H1 (cell line): ENCODE data around the gene LARP4. TPM values are rescaled to one million over a fixed set of nuclear protein-coding genes. Genes with fewer than 3 reads are reported as not detected.

Experiments used
- CTCF ChIA-PET: fragments of 300-600 bp; sonication (Branson Sonifier 250); formaldehyde crosslinking; loops from one replicate; lab custom pipeline; 2021; ENCODE audit not compliant: partially characterized antibody; lab: Charles Lee
- POLR2A ChIA-PET: fragments of 300-600 bp; sonication (Branson Sonifier 250); formaldehyde crosslinking; loops from one replicate; lab custom pipeline; 2021; ENCODE audit warnings: inconsistent platforms; ENCODE audit not compliant: partially characterized antibody; lab: Charles Lee
- DNase-seq, 2 experiments: peaks; one replicate each; pipeline versions ENCODE4 v3.0.0 to v3.0.0-alpha.2; 2010 to 2022; ENCODE audit warnings: low spot score in 2 of 2, low read depth in 1 of 2, mixed read lengths in 1 of 2
- FAIRE-seq: peaks from 2 replicates; lab custom pipeline; 2011; peaks lifted over from hg19 to GRCh38; lab: Jason Lieb, UNC
- H2AFZ ChIP-seq: 2 replicates; pipeline ENCODE4 v1.8.1; 2012; ENCODE audit warnings: low read length, inconsistent platforms
- H2AK5ac ChIP-seq: 2 replicates; pipeline ENCODE4 v1.6.1; 2013; ENCODE audit warnings: low read depth, low read length
- H2BK120ac ChIP-seq: replicated peaks from 2 replicates; pipeline ENCODE3; 2013; ENCODE audit warnings: low read depth, low read length, inconsistent platforms
- H2BK12ac ChIP-seq: 2 replicates; pipeline ENCODE4 v1.6.1; 2013; ENCODE audit warnings: low read depth, low read length
- H2BK15ac ChIP-seq: 2 replicates; pipeline ENCODE4 v1.6.1; 2013; ENCODE audit warnings: low read length
- H2BK20ac ChIP-seq: 2 replicates; pipeline ENCODE4 v1.6.1; 2013; ENCODE audit warnings: low read length
- H2BK5ac ChIP-seq: 2 replicates; pipeline ENCODE4 v1.6.1; 2013; ENCODE audit warnings: low read depth, low read length
- H3K14ac ChIP-seq: 2 replicates; pipeline ENCODE4 v1.6.1; 2013; ENCODE audit warnings: inconsistent platforms; ENCODE audit not compliant: insufficient read length
- H3K18ac ChIP-seq: 2 replicates; pipeline ENCODE4 v1.6.1; 2013; ENCODE audit warnings: low read length; ENCODE audit errors: extremely low read depth
- H3K23ac ChIP-seq: 2 replicates; pipeline ENCODE4 v1.6.1; 2013; ENCODE audit warnings: inconsistent platforms; ENCODE audit not compliant: insufficient read length
- H3K23me2 ChIP-seq: 2 replicates; pipeline ENCODE4 v1.6.1; 2013; ENCODE audit warnings: low read depth, low read length
- H3K27ac ChIP-seq: 2 replicates; pipeline ENCODE4 v1.6.1; 2011; ENCODE audit warnings: low read depth, low read length, inconsistent platforms
- H3K27me3 ChIP-seq, 4 experiments: replicated peaks in 1 of 4; 1 replicate in 1 of 4; 2 replicates in 3 of 4; pipeline versions ENCODE4 v1.6.1 to v1.8.1; 2011 to 2013; ENCODE audit warnings: low read length in 3 of 4, mild to moderate bottlenecking in 3 of 4, inconsistent platforms in 2 of 4, mixed read lengths in 2 of 4, moderate library complexity in 1 of 4; ENCODE audit not compliant: control insufficient read depth in 3 of 4, insufficient read depth in 3 of 4; ENCODE audit errors: extremely low read depth in 1 of 4
- H3K36me3 ChIP-seq, 4 experiments: 2 replicates each; pipeline versions ENCODE4 v1.6.1 to v1.8.1; 2011 to 2013; ENCODE audit warnings: mild to moderate bottlenecking in 4 of 4, low read length in 3 of 4, moderate library complexity in 2 of 4, control low read depth in 1 of 4, inconsistent platforms in 1 of 4; ENCODE audit not compliant: insufficient read depth in 4 of 4, control insufficient read depth in 2 of 4
- H3K4ac ChIP-seq: replicated peaks from 2 replicates; pipeline ENCODE3; 2013; ENCODE audit warnings: low read length, low read depth, mixed read lengths, inconsistent platforms; ENCODE audit not compliant: insufficient read length
- H3K4me1 ChIP-seq, 4 experiments: replicated peaks in 1 of 4; 1 replicate in 1 of 4; 2 replicates in 3 of 4; pipeline versions ENCODE4 v1.6.1 to v1.8.1; 2011 to 2013; ENCODE audit warnings: low read length in 3 of 4, inconsistent platforms in 2 of 4, mixed read lengths in 1 of 4; ENCODE audit not compliant: insufficient read depth in 4 of 4, control insufficient read depth in 3 of 4
- H3K4me2 ChIP-seq, 2 experiments: 2 replicates each; pipeline versions ENCODE4 v1.6.1 to v1.8.1; 2011 to 2013; ENCODE audit warnings: low read depth in 2 of 2, low read length in 2 of 2, control low read depth in 1 of 2, inconsistent platforms in 1 of 2, mild to moderate bottlenecking in 1 of 2; ENCODE audit not compliant: insufficient read depth in 1 of 2
- H3K4me3 ChIP-seq, 4 experiments: fragments of 200-600, 300-600 bp in 1 of 4; sonication (generic), shearing (Covaris generic), sonication (Bioruptor Twin) in 1 of 4; 2 replicates each; pipeline versions ENCODE4 v1.5.1 to v1.8.1; 2011 to 2016; ENCODE audit warnings: low read length in 4 of 4, low read depth in 3 of 4, control low read depth in 2 of 4, inconsistent platforms in 2 of 4, mild to moderate bottlenecking in 2 of 4, mixed read lengths in 1 of 4, moderate library complexity in 1 of 4; ENCODE audit not compliant: insufficient read depth in 2 of 4; ENCODE audit errors: extremely low read depth in 1 of 4
- H3K56ac ChIP-seq: replicated peaks from 2 replicates; pipeline ENCODE3; 2013; ENCODE audit warnings: low read depth, mild to moderate bottlenecking, mixed read lengths, low read length, inconsistent platforms; ENCODE audit not compliant: insufficient read length
- H3K79me1 ChIP-seq: 2 replicates; pipeline ENCODE4 v1.6.1; 2013; ENCODE audit warnings: low read depth, low read length, control low read depth
- H3K79me2 ChIP-seq, 2 experiments: 2 replicates each; pipeline versions ENCODE4 v1.6.1 to v1.8.1; 2012 to 2013; ENCODE audit warnings: low read length in 2 of 2, mild to moderate bottlenecking in 2 of 2, inconsistent platforms in 1 of 2; ENCODE audit not compliant: insufficient read depth in 2 of 2, control insufficient read depth in 1 of 2
- H3K9ac ChIP-seq, 4 experiments: replicated peaks in 1 of 4; 1 replicate in 1 of 4; 2 replicates in 3 of 4; pipeline versions ENCODE4 v1.6.1 to v1.8.1; 2011 to 2013; ENCODE audit warnings: low read depth in 3 of 4, low read length in 3 of 4, control low read depth in 2 of 4, mild to moderate bottlenecking in 2 of 4, moderate library complexity in 2 of 4, inconsistent platforms in 1 of 4; ENCODE audit errors: extremely low read depth in 1 of 4
- H3K9me3 ChIP-seq, 2 experiments: 2 replicates each; pipeline versions ENCODE4 v1.6.1 to v1.8.1; 2012 to 2013; ENCODE audit warnings: mild to moderate bottlenecking in 2 of 2, moderate library complexity in 2 of 2, control low read depth in 1 of 2, inconsistent platforms in 1 of 2, low read depth in 1 of 2, low read length in 1 of 2, mixed read lengths in 1 of 2; ENCODE audit not compliant: insufficient read depth in 2 of 2
- H4K20me1 ChIP-seq, 2 experiments: replicated peaks in 1 of 2; 2 replicates each; pipeline versions ENCODE3 to v1.8.1; 2011 to 2013; ENCODE audit warnings: inconsistent platforms in 2 of 2, low read length in 2 of 2, mild to moderate bottlenecking in 1 of 2; ENCODE audit not compliant: insufficient read depth in 2 of 2, control insufficient read depth in 1 of 2
- H4K5ac ChIP-seq: 2 replicates; pipeline ENCODE4 v1.6.1; 2013; ENCODE audit warnings: low read length, low read depth, mixed read lengths, inconsistent platforms; ENCODE audit not compliant: insufficient read length
- H4K8ac ChIP-seq: 2 replicates; pipeline ENCODE4 v1.8.0; 2013; ENCODE audit warnings: mild to moderate bottlenecking, moderate library complexity, low read length, inconsistent platforms; ENCODE audit not compliant: insufficient read depth; ENCODE audit errors: extremely low read depth
- H4K91ac ChIP-seq: replicated peaks from 2 replicates; pipeline ENCODE3; 2013; ENCODE audit warnings: low read length, mixed read lengths, inconsistent platforms; ENCODE audit not compliant: insufficient read length
- ASH2L ChIP-seq: fragments of 200-600, 300-600 bp; sonication (generic); IDR thresholded peaks from one replicate; pipeline ENCODE4 v1.7.1; 2017; ENCODE audit warnings: low read length
- ATF3 ChIP-seq: IDR thresholded peaks from 2 replicates; pipeline ENCODE4 v1.6.1; 2011; ENCODE audit warnings: low read depth, mild to moderate bottlenecking, low read length; ENCODE audit not compliant: insufficient read depth
- BCL11A ChIP-seq, 2 experiments: IDR thresholded peaks; one replicate each; pipeline ENCODE4 v1.6.1; 2011; ENCODE audit warnings: low read depth in 2 of 2, low read length in 2 of 2, mild to moderate bottlenecking in 2 of 2
- CBX8 ChIP-seq: fragments of 300-800, 300-1000 bp; sonication (generic); IDR thresholded peaks from 2 replicates; pipeline ENCODE4 v1.7.1; 2016; ENCODE audit warnings: low read depth, low read length, borderline replicate concordance
- EZH2 ChIP-seq: fragments of 200-600 bp; sonication (generic); IDR thresholded peaks from 2 replicates; pipeline ENCODE4 v1.7.1; 2012; ENCODE audit warnings: low read depth, mild to moderate bottlenecking, moderate library complexity, low read length, inconsistent platforms; ENCODE audit not compliant: severe bottlenecking
- JUND ChIP-seq: IDR thresholded peaks from 2 replicates; pipeline ENCODE4 v1.6.1; 2011; ENCODE audit warnings: mild to moderate bottlenecking, improper control_type of control experiment, low read length
- MAFK ChIP-seq: IDR thresholded peaks from 2 replicates; pipeline ENCODE4 v1.6.1; 2012; ENCODE audit warnings: low read depth, mild to moderate bottlenecking, improper control_type of control experiment, low read length
- PHF8 ChIP-seq: fragments of 200-600 bp; sonication (generic); conservative IDR thresholded peaks from 2 replicates; pipeline ENCODE4 v1.7.1; 2012; ENCODE audit warnings: low read depth, mild to moderate bottlenecking, inconsistent platforms, low read length, moderate library complexity
- POLR2A ChIP-seq, 2 experiments: IDR thresholded peaks; 1 replicate in 1 of 2; 2 replicates in 1 of 2; pipeline ENCODE4 v1.6.1; 2011; ENCODE audit warnings: low read depth in 2 of 2, low read length in 2 of 2, mild to moderate bottlenecking in 2 of 2; ENCODE audit errors: control extremely low read depth in 1 of 2
- RNF2 ChIP-seq: fragments of 200-900, 300-1000 bp; sonication (generic); IDR thresholded peaks from 2 replicates; pipeline ENCODE4 v1.7.1; 2016; ENCODE audit warnings: borderline replicate concordance, low read depth, mild to moderate bottlenecking, antibody characterized with exemption, low read length; ENCODE audit not compliant: poor library complexity, severe bottlenecking; ENCODE audit errors: missing control alignments
- SP4 ChIP-seq: IDR thresholded peaks from 2 replicates; pipeline ENCODE4 v1.6.1; 2012; ENCODE audit warnings: low read length, inconsistent platforms
- YY1 ChIP-seq: IDR thresholded peaks from 2 replicates; pipeline ENCODE4 v1.6.1; 2011; ENCODE audit warnings: low read depth, mild to moderate bottlenecking, low read length
- WGBS, 2 experiments: shearing (Covaris generic) in 1 of 2; methylation state at CpG; one replicate each; pipeline versions ENCODE4 v1.1.6 to v1.1.7; 2013 to 2015; ENCODE audit warnings: low lambda C conversion rate in 2 of 2, mixed read lengths in 2 of 2, inconsistent platforms in 1 of 2, low coverage in 1 of 2, missing lambda C conversion rate in 1 of 2; ENCODE audit not compliant: insufficient replicate concordance in 2 of 2, insufficient coverage in 1 of 2, insufficient read length in 1 of 2; ENCODE audit errors: extremely low coverage in 1 of 2, missing lambda C conversion rate in 1 of 2; 5-methylcytosine and 5-hydroxymethylcytosine counted together
- polyA plus RNA-seq, 7 experiments: library from polyadenylated mRNA; depleted of rRNA in 3 of 7; stranded (reverse) in 5 of 7; unstranded in 2 of 7; fragments of >200 nt in 5 of 7; fragments of 200-250 nt in 2 of 7; gene quantifications; 1 replicate in 5 of 7; 2 replicates in 1 of 7; 4 replicates in 1 of 7; pipeline versions ENCODE4 v1.2.1 to v1.2.3, GENCODE V29; 2011 to 2013; ENCODE audit warnings: missing spikeins in 2 of 7, mixed read lengths in 2 of 7
- total RNA-seq: library from RNA; stranded (reverse); fragmentation: NEBNext Ultra II Directional; extraction: Animal tissue kit (Norgen Biotek cat#: 25700); gene quantifications from 2 replicates; pipeline ENCODE4 v1.2.1, GENCODE V29; 2021

Gene LARP4
- total and polyA plus RNA-seq, 2 of the 8 experiments (the other 6 are each of a cell fraction or from before 2014, with no cell fraction given), result 12.8 to 93.9 TPM

DNA sequence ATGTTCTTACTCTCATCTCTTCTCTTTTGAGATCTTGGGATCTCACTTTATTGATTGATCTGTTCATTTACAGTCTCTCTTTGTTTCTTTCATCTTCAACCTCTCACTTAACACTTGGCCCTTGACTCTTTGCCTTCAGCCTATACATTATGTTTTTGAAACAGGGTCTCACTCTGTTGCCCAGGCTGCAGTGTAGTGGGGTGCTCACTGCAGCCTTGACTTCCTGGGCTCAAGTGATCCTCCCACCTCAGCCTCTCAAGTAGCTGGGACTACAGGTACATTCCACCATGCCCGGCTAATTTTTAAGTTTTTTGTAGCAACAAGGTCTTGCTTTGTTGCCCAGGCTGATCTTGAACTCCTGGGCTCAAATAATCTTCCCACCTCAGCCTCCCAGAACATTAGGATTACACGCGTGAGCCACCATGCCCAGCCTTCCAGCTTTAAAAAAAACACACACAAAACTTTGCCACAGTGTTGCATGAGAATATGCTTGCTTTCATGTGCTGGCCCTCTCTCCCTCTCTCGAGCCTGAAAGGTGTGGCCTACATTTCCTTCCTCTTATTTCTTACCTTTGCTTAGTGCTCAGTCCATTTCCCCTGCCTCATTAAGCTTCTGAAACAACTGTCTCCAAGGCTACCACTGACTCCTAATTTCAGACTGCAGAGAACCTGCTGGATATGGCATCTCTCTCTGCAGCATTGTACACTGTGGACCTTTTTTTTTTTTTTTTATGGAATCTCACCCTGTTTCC, 114.0 kb downstream of the LARP4 start:
- CTCF ChIA-PET, result interaction anchor here (0.6 to 2.2 kb wide), 2 partner anchors 10 to 472 kb away, joined by 3 to 8 read pairs; partner anchors contain the start of gene DIP2B
- H4K91ac ChIP-seq, result no peak overlapping the region
- no peak overlapping the region for H3K4ac ChIP-seq
- no peaks in the 10 kb centered on the region for H3K23me2 ChIP-seq
- no peak overlapping the region for H2BK5ac ChIP-seq
- H3K79me1 ChIP-seq, result peaks cover 3% of the 10 kb centered on the region; the same call in 1 of the 2 replicates
- H2AFZ ChIP-seq, result no peak overlapping the region
- POLR2A ChIA-PET, result interaction anchor here (0.7 to 1.2 kb wide), 3 partner anchors 9 to 125 kb away, joined by 3 read pairs; partner anchors contain the start of gene DIP2B
- DNase-seq (no peak), FAIRE-seq (no peak)
- H2BK15ac ChIP-seq, result no peak overlapping the region
- no peak overlapping the region for H3K14ac ChIP-seq
- no peak overlapping the region for H3K23ac ChIP-seq
- no peak overlapping the region for H2BK12ac ChIP-seq
- no peak overlapping the region for H3K4me2 ChIP-seq
- H2BK20ac ChIP-seq, result no peak overlapping the region
- no peaks in the 10 kb centered on the region for H3K36me3 ChIP-seq
- H3K9ac ChIP-seq, result no peak overlapping the region
- no peak overlapping the region for H4K8ac ChIP-seq
- H3K56ac ChIP-seq, result no peak overlapping the region
- peaks cover 0 to 2% of the 10 kb centered on the region in 2 experiments for H4K20me1 ChIP-seq
- H3K27me3 ChIP-seq, result no peaks in the 10 kb centered on the region
- no peak overlapping the region for H2BK120ac ChIP-seq
- H2AK5ac ChIP-seq, result no peak overlapping the region
- H3K27ac ChIP-seq, result no peak overlapping the region
- no peak overlapping the region for H3K4me3 ChIP-seq
- H3K4me1 ChIP-seq, result no peaks in the 10 kb centered on the region
- peaks cover 16 to 84% of the 10 kb centered on the region in 2 experiments for H3K79me2 ChIP-seq
- 97% methylated on average over 4 of the region's 4 CpGs; no CpG with 5 or more reads in 1 of the 2 experiments for WGBS, 2 experiments
- no peak overlapping the region for H4K5ac ChIP-seq
- no peaks in the 10 kb centered on the region for H3K9me3 ChIP-seq
- no peak overlapping the region for H3K18ac ChIP-seq
- TF ChIP-seq MAFK, result no peak
- no peak for TF ChIP-seq ASH2L
- no peak for TF ChIP-seq RNF2
- no peak for TF ChIP-seq YY1
- no peak for TF ChIP-seq JUND
- TF ChIP-seq ATF3, result no peak
- TF ChIP-seq BCL11A (IDR thresholded peaks at IDR 0.05; ENCODE audit: low read depth in 2 of 2, low read length in 2 of 2), result no peak
- TF ChIP-seq PHF8, result no peak
- no peak for TF ChIP-seq SP4
- TF ChIP-seq POLR2A (IDR thresholded peaks at IDR 0.05; ENCODE audit: control extremely low read depth in 1 of 2, low read depth in 2 of 2, low read length in 2 of 2), result no peak
- TF ChIP-seq CBX8, result no peak
- no peak for TF ChIP-seq EZH2
